ENCODE results near the gene BCAM. TPM values are rescaled to one million over a fixed set of nuclear protein-coding genes. Genes with fewer than 3 reads are reported as not detected.

The BCAM gene
- total RNA-seq, 1 experiment from 2014 or later = 12.9 TPM

GRCh38 chr19:44848812-44849447 lies 40.0 kb downstream of the BCAM start:
- Histone ChIP-seq H3K9me2 (replicated peaks; ENCODE audit: low read length) (no peaks in the 10 kb centered on the region), H2AFZ (ENCODE audit: low read length) (no peak overlapping the region), H3K79me2 (ENCODE audit: low read length) (peaks cover 45% of the 10 kb centered on the region), H3K9ac (ENCODE audit: low read length) (0 out of 2 replicates have a peak overlapping the region, but pooled peaks have one; percentile 9), H3K27ac (ENCODE audit: low read length) (no peak overlapping the region), H3K9me3 (ENCODE audit: low read length) (no peaks in the 10 kb centered on the region), H4K20me1 (ENCODE audit: low read length) (no peaks in the 10 kb centered on the region), H3F3A (ENCODE audit: low read length, unreplicated experiment) (no peaks in the 10 kb centered on the region), H3K4me2 (ENCODE audit: low read length) (peak overlapping the region; percentile 84), H3K4me3 (ENCODE audit: low read length) (peak overlapping the region; percentile 84), H3K36me3 (ENCODE audit: low read depth, low read length) (no peaks in the 10 kb centered on the region), H3K27me3 (ENCODE audit: low read length) (no peaks in the 10 kb centered on the region), H3K4me1 (ENCODE audit: insufficient read depth, low read length) (peaks cover 14% of the 10 kb centered on the region)
- BruUV-seq (replicated peaks) = no TSS peak
- ATAC-seq (no peak), DNase-seq (no peak)
- CTCF ChIA-PET = interaction anchor here (0.8 kb wide), 1 partner anchor 154 kb away, joined by 3 read pairs; no protein-coding TSS in a partner anchor
- POLR2A ChIA-PET (ENCODE audit: unreplicated experiment) = no interaction called here
- TF ChIP-seq CTCF (conservative IDR thresholded peaks at IDR 0.05; ENCODE audit: low read depth, low read length) (no peak), EZH2 (IDR thresholded peaks at IDR 0.05; ENCODE audit: low read length, unreplicated experiment) (no peak), EZH2phosphoT487 (IDR thresholded peaks at IDR 0.05; ENCODE audit: borderline replicate concordance, low read length) (no peak)
- intact Hi-C loops (cut with micrococcal nuclease) = loop anchor here (5.0 to 10.0 kb wide), 3 partner anchors 43 to 274 kb away; partner anchors contain the start of gene TOMM40

GRCh38 chr19:44850641-44851109 lies 41.8 kb downstream of the BCAM start:
- CTCF ChIA-PET = no interaction called here
- Histone ChIP-seq H3K27me3 (ENCODE audit: low read length) (no peaks in the 10 kb centered on the region), H3K9me3 (ENCODE audit: low read length) (no peaks in the 10 kb centered on the region), H3K4me3 (ENCODE audit: low read length) (no peak overlapping the region), H3K27ac (ENCODE audit: low read length) (no peak overlapping the region), H3K4me1 (ENCODE audit: insufficient read depth, low read length) (peaks cover 9% of the 10 kb centered on the region), H3K4me2 (ENCODE audit: low read length) (no peak overlapping the region), H3K9ac (ENCODE audit: low read length) (no peak overlapping the region), H3K36me3 (ENCODE audit: low read depth, low read length) (no peaks in the 10 kb centered on the region), H4K20me1 (ENCODE audit: low read length) (no peaks in the 10 kb centered on the region), H2AFZ (ENCODE audit: low read length) (no peak overlapping the region), H3K79me2 (ENCODE audit: low read length) (peaks cover 49% of the 10 kb centered on the region), H3K9me2 (replicated peaks; ENCODE audit: low read length) (no peaks in the 10 kb centered on the region), H3F3A (ENCODE audit: low read length, unreplicated experiment) (no peaks in the 10 kb centered on the region)
- POLR2A ChIA-PET (ENCODE audit: unreplicated experiment) = no interaction called here
- TF ChIP-seq EZH2 (IDR thresholded peaks at IDR 0.05; ENCODE audit: low read length, unreplicated experiment) = no peak
- no peak for TF ChIP-seq EZH2phosphoT487 (IDR thresholded peaks at IDR 0.05; ENCODE audit: borderline replicate concordance, low read length)
- no peak for TF ChIP-seq CTCF (conservative IDR thresholded peaks at IDR 0.05; ENCODE audit: low read depth, low read length)
- DNase-seq (no peak), ATAC-seq (no peak)
- BruUV-seq (replicated peaks) = no TSS peak
- intact Hi-C loops (cut with micrococcal nuclease) = no loop called here

- Histone ChIP-seq H3K27me3 (ENCODE audit: low read length) (no peaks in the 10 kb centered on the region), H3K27ac (ENCODE audit: low read length) (no peak overlapping the region), H3K4me2 (ENCODE audit: low read length) (no peak overlapping the region), H3K4me1 (ENCODE audit: insufficient read depth, low read length) (peaks cover 9% of the 10 kb centered on the region), H3K9me2 (replicated peaks; ENCODE audit: low read length) (no peaks in the 10 kb centered on the region), H3K9ac (ENCODE audit: low read length) (no peak overlapping the region), H3K79me2 (ENCODE audit: low read length) (peaks cover 47% of the 10 kb centered on the region), H4K20me1 (ENCODE audit: low read length) (no peaks in the 10 kb centered on the region), H3K4me3 (ENCODE audit: low read length) (no peak overlapping the region), H3K36me3 (ENCODE audit: low read depth, low read length) (no peaks in the 10 kb centered on the region), H3K9me3 (ENCODE audit: low read length) (no peaks in the 10 kb centered on the region), H2AFZ (ENCODE audit: low read length) (no peak overlapping the region), H3F3A (ENCODE audit: low read length, unreplicated experiment) (no peaks in the 10 kb centered on the region)
- intact Hi-C loops (cut with micrococcal nuclease) = no loop called here
- ChIA-PET POLR2A (ENCODE audit: unreplicated experiment) (no interaction called here), CTCF (no interaction called here)
- ATAC-seq (no peak), DNase-seq (no peak)
- TF ChIP-seq EZH2phosphoT487 (IDR thresholded peaks at IDR 0.05; ENCODE audit: borderline replicate concordance, low read length) (no peak), CTCF (conservative IDR thresholded peaks at IDR 0.05; ENCODE audit: low read depth, low read length) (no peak), EZH2 (IDR thresholded peaks at IDR 0.05; ENCODE audit: low read length, unreplicated experiment) (no peak)
- no TSS peak for BruUV-seq (replicated peaks)
These were observed 42.5 kb downstream of the BCAM start for GRCh38 chr19:44851427-44851826.
